ENCODE measurements around the gene CDHR3. TPM values are rescaled to one million over a fixed set of nuclear protein-coding genes. Genes with fewer than 3 reads are reported as not detected.

Gene CDHR3
- polyA plus RNA-seq, 2 of the 4 experiments (the other 2 are of a cell fraction) = 4.0 to 4.5 TPM

- no peaks in the 10 kb centered on the region for H3K9me3 ChIP-seq
- H3K4me3 ChIP-seq = no peak overlapping the region
- CTCF ChIA-PET = interaction anchor here (0.8 to 14.5 kb wide), 8 partner anchors 10 to 387 kb away, joined by 3 to 251 read pairs (median 63); no protein-coding TSS in a partner anchor
- ATAC-seq (no peak), DNase-seq (ENCODE audit: low read depth in 1 of 2, low spot score in 1 of 2) (no peak), FAIRE-seq (no peak)
- POLR2A ChIA-PET = no interaction called here
- 80% methylated on average over 13 of the region's 13 CpGs for WGBS (ENCODE audit: missing lambda C conversion rate)
- 0 out of 3 replicates have a peak, but pooled peaks cover 2% of the 10 kb centered on the region for H3K4me1 ChIP-seq
- no peak overlapping the region for H3K4me2 ChIP-seq
- TF ChIP-seq HOXA7 (CRISPR knock-in tag; IDR thresholded peaks at IDR 0.05) (no peak), BCL3 (IDR thresholded peaks at IDR 0.05) (no peak), ELK1 (IDR thresholded peaks at IDR 0.05; ENCODE audit: low read depth, low read length) (no peak), NFE2L2 (conservative IDR thresholded peaks at IDR 0.05; ENCODE audit: low read length) (no peak), EHF (CRISPR knock-in tag; IDR thresholded peaks at IDR 0.05) (no peak), RFX5 (IDR thresholded peaks at IDR 0.05) (no peak), HOXB13 (CRISPR knock-in tag; IDR thresholded peaks at IDR 0.05; ENCODE audit: low read depth) (no peak), MYC (IDR thresholded peaks at IDR 0.05; ENCODE audit: borderline replicate concordance, low read length) (no peak), CEBPB (IDR thresholded peaks at IDR 0.05) (no peak)
- no peak overlapping the region for H3K27ac ChIP-seq
Observed at GRCh38 chr7:106039486-106040060, 76.5 kb downstream of the CDHR3 start.

DNA sequence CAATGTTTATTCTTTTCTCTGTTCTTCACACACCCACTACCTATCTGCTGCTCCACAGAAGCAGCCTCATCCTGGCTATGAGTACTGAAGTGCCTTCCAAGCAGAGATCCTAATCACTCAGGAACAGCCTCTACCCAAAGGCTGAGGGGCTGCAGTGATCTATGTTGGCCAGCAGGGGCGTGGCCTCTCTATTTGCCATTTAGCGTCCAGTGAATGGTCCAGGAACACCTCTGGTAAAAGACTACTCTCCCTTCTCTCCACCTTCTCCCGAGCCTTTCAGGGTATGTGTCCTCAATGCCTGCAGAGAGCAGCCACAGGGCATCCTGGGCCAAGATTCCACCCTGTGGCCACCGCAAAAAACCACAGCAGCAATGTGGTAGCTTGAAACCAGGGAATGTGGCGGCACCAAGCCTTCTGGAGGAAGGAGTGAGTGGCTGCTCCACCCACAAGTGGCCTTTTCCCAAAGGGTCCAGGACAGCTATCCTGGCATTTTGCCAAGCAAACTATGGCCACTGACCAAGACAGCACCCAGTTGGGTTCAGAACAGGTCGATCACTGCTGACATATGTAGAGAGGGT is 78.2 kb downstream of the CDHR3 start:
- no peak overlapping the region for H3K4me2 ChIP-seq
- POLR2A ChIA-PET = no interaction called here
- peak; percentile 64 to 85 for DNase-seq (ENCODE audit: low read depth in 1 of 2, low spot score in 1 of 2)
- H3K27ac ChIP-seq = no peak overlapping the region
- H3K9me3 ChIP-seq = no peaks in the 10 kb centered on the region
- peak; percentile 71 to 84 for ATAC-seq
- no peak for FAIRE-seq
- no peak overlapping the region for H3K4me3 ChIP-seq
- TF ChIP-seq FOSL2 (IDR thresholded peaks at IDR 0.05) (no peak), FOSL2 (CRISPR knock-in tag; IDR thresholded peaks at IDR 0.05) (no peak), ZSCAN20 (CRISPR knock-in tag; IDR thresholded peaks at IDR 0.05) (no peak), RFX5 (IDR thresholded peaks at IDR 0.05) (no peak), CTCF (IDR thresholded peaks at IDR 0.05) (peak; percentile 52), HOXA7 (CRISPR knock-in tag; IDR thresholded peaks at IDR 0.05) (no peak), RAD21 (conservative IDR thresholded peaks at IDR 0.05 in 1 of 2, IDR thresholded peaks at IDR 0.05 in 1 of 2) (peak in 1 of 2 experiments; percentile 30; a peak in 2 of 5 replicates), ESRRA (IDR thresholded peaks at IDR 0.05; ENCODE audit: borderline replicate concordance, low read length) (no peak), CEBPB (IDR thresholded peaks at IDR 0.05) (no peak), ZFP36 (IDR thresholded peaks at IDR 0.05; ENCODE audit: borderline replicate concordance, partially characterized antibody) (no peak), ELK1 (IDR thresholded peaks at IDR 0.05; ENCODE audit: low read depth, low read length) (no peak), CHD4 (IDR thresholded peaks at IDR 0.05; ENCODE audit: borderline replicate concordance) (no peak), EP300 (IDR thresholded peaks at IDR 0.05) (no peak), E2F6 (IDR thresholded peaks at IDR 0.05; ENCODE audit: borderline replicate concordance, low read depth) (no peak)
- TF ChIP-seq, protein P1, sequence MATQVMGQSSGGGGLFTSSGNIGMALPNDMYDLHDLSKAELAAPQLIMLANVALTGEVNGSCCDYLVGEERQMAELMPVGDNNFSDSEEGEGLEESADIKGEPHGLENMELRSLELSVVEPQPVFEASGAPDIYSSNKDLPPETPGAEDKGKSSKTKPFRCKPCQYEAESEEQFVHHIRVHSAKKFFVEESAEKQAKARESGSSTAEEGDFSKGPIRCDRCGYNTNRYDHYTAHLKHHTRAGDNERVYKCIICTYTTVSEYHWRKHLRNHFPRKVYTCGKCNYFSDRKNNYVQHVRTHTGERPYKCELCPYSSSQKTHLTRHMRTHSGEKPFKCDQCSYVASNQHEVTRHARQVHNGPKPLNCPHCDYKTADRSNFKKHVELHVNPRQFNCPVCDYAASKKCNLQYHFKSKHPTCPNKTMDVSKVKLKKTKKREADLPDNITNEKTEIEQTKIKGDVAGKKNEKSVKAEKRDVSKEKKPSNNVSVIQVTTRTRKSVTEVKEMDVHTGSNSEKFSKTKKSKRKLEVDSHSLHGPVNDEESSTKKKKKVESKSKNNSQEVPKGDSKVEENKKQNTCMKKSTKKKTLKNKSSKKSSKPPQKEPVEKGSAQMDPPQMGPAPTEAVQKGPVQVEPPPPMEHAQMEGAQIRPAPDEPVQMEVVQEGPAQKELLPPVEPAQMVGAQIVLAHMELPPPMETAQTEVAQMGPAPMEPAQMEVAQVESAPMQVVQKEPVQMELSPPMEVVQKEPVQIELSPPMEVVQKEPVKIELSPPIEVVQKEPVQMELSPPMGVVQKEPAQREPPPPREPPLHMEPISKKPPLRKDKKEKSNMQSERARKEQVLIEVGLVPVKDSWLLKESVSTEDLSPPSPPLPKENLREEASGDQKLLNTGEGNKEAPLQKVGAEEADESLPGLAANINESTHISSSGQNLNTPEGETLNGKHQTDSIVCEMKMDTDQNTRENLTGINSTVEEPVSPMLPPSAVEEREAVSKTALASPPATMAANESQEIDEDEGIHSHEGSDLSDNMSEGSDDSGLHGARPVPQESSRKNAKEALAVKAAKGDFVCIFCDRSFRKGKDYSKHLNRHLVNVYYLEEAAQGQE (IDR thresholded peaks at IDR 0.05) = no peak
- CTCF ChIA-PET = interaction anchor here (1.0 to 14.5 kb wide), 26 partner anchors 10 to 431 kb away, joined by 3 to 251 read pairs (median 8); no protein-coding TSS in a partner anchor
- 0 out of 3 replicates have a peak, but pooled peaks cover 2% of the 10 kb centered on the region for H3K4me1 ChIP-seq
- 43% methylated on average over 6 of the region's 6 CpGs for WGBS (ENCODE audit: missing lambda C conversion rate)
